GM21619 (cell line): ENCODE data around the gene NDE1.
A peak's percentile ranks its signal among the peaks of the same experiment; 100 is the strongest.
"Not testable (repeated sequence)": the region's sequence is repeated elsewhere in the genome, so short reads cannot be mapped to it uniquely, and the experiment has no call there.

Experiments
- ATAC-seq: cut with Tn5 transposase; IDR thresholded peaks from one replicate; pipeline ENCODE4 v1.9.1; 2021; ENCODE audit not compliant: unreplicated experiment

Gene NDE1, protein sequence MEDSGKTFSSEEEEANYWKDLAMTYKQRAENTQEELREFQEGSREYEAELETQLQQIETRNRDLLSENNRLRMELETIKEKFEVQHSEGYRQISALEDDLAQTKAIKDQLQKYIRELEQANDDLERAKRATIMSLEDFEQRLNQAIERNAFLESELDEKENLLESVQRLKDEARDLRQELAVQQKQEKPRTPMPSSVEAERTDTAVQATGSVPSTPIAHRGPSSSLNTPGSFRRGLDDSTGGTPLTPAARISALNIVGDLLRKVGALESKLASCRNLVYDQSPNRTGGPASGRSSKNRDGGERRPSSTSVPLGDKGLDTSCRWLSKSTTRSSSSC

DNA sequence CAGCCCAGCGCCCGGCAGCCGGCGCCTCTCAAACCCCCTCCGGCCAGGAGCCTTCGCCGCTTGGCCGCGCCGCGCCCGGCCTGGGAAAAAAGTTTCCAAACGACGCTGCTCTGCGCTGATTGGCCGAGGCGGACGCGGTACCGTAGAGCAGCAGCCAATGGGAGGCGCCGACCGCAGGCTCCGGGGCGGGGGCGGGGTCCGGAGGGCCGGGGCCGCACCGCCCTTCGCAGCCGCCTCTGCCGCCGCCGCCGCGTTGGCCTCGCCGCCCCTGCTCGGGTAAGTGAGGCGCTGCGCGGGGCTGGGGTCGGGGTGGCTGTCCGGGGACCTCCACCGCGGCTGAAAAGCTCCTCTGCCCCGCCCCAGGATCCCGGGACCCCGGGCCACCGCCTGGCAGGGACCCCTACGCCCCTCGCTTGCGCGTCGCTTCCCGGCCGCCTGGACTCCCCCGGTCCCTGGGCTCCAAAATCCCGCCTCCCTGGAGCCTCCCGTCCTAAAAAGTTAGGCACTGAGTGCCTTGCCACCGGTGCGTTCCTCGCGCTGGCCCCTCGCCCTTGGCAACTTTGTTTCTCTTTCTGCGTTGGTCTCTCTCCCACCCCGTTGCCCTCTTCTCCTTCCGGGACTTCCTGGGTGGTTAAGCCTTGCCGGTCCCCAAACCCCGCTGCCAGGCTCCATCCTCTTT, at the start of gene NDE1:
TSS of gene NDE1 (plus strand) at position 227 of the 679 bp plus-strand sequence. CDS start 14,534 bp downstream, outside the sequence.
- ATAC-seq, result peak; percentile 70

DNA sequence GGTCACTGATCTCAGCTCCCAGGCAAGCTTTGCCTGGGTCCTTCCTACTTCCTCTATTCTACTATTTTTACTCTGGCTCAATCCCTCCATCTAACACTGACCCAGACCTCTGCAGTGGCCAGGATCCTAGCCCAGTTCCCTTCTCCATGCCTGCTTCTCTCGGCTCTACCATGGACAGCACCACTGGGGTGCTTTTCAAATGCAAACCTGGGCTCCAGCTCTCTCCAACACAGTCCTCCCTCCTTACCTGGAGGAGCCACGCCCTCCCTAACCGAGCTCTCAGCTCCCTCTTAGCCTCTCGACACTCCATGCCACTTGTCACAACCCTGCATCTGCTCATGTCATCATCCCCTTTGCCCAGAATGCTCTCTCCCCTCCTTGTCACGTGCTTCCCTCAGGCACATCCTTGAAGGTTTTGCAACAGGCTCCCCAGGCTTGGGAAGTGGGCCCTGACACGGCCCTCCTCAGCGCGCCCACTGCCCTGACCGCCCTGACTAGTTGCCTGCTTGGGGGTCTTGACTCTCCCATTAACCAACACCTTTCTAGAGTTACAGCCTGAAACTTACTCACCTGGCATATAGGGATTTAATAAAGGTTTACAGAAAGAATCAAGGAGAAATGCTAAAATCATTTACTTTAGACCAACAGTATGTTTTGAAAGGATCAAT, 48.7 kb upstream of the NDE1 start:
- ATAC-seq, result no peak

DNA sequence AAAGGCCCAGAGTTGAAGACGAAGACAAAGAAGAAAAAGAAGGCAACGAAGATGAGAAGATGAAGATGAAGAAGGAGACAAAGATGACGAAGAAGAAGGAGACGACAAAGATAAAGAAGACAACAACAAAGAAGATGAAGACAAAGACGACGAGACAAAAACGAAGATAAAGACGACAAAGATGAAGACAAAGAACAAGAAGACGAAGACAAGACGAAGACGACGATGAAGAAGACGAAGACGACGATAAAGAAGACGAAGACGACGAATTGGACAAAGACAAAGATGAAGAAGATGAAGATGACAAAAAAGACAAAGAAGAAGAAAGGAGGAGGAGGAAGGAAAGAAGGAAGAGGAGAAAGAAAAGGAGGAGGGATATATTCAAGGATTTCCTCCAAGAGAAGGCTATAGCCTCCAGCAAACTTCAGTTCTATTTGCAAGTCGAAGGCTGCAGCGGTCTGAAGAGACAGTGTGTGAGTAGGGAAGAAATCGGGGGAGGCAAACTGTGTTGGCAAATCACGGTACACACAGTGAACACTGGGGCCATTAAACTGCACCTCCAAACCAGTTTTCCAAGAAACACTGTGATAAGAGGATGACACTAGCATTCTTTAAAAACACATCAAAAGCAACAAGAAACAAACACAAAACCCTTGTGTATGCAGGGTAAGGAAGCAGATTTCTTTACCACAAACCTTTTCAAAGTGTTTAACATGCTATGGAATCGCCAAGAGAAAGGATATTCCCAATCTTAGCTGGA, 47.6 kb upstream of the NDE1 start:
- no peak for ATAC-seq

DNA sequence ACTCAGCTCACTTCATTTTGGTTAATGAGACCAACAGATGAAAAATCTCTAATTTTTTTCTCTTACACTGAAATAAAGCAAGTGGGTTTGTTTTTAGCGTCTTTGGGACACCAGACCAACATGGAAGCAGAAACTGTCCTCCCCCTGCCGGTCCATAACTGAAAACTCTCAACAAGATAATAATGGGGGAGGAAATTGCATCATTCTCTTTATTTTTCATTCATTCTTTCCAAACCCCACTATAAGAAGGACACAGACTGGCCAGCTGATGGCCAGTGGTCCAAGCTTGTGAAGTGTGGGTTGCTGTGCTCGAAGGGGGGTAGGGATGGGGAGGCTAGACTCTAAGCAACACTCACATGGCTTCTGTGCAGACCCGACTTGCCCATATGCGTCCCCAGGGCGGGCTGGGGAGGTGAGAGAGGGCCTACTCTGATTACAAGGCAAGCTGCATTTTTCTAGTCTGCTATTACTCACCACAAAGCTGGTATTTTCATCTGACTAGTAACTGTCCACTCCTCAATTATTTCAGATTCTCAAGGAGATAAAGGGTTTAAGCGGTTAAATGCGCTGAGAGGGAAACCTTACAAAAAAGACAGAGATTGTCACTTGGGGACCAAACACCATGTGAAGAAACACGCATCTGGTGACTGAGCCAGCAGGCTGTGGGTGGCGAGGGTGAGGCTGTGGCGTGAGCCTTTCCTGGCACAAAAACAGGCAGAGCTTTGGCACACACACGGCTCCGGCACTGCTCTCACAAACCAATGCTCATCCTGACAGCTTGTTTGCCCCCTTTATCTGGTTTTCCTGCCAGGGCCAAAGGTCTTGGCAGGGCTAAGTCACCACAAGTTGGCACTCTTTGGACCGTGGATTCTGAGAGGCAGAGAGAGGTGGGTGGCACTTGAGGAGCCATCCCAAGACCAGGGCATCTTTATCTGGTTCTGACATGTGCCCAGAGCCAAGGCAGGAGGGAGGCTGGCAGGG, 45.3 kb upstream of the NDE1 start:
- ATAC-seq, result no peak

DNA sequence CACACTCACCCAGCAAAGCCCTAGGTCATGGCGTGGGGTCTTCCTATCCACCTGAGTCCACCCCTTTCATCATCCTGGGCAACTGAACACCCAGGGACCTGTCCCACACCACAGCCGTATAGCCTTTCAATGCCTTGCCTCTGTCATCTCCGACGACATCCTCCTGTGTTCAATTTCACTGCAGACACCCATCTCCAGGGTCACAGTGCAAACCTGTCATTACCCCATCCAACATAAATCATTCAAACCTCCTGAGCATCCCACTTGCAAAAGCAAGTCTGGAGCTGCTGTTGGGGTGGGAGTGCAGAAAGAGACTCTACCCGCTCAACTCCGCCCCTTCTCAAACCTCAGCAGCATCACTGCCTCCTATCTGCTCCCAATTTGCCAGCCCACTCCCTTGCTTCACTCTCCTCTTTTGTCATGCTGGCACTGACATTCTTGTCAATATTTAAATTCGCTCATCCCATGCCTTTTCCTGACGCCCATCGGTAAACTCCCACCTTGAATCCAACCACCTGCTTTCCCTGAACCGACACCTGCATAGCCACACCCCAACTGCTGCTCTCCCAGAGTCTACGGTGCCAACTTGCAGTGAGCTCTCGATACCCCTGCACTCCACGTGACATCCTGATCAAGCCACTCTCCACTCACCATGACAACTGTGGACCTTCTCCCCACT, 44.1 kb upstream of the NDE1 start:
- no peak for ATAC-seq

DNA sequence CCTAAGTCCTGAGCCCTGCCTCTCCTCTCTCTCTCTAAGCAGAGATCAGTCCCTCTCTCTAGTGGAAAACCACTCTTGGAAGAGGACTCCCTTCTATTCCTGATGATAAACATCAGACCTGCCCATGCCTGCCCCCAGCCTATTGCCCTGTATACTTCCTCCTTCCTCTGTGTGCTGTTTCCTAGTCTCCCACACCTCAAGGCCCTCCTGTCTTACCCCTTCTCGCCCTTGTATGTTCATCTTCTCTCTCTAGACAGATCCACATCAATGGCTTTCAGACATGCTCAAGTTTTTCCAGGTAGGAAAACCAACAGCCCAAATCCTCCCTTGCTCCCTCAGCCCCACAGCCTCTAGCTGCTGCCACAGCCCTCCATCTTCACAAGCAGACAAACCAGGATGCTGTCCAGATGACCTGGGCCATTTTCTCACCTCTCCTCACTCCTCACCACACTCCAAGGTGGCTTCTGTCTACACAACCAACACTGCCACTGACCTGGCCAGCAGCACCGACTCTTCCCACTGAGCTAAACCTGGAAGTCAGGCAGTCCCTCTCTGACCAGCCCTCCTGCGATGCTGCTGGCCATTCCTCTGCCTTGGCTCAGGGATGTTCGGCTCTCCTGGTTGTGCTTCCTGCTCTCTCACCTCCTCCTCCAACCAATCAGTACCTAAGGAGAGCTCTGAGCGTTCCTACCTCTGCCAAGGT, 43.4 kb upstream of the NDE1 start:
- no peak for ATAC-seq

DNA sequence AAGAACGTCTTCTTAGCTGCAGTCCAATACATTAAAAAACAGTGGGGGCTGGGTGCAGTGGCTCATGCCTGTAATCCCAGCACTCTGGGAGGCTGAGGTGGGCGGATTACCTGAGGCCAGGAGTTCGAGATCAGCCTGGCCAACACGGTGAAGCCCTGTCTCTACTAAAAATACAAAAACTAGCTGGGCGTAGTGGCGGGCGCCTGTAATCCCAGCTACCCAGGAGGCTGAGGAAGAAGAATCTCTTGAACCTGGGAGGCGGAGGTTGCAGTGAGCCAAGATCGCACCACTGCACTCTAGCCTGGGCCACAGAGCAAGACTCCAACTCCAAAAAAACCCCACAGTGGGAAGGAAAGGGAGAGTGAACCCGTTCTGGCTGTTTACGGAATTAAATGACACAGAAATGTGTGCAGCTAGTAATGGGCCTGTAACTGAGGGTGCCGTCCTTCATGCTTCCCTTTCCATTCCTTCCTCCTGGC, 42.8 kb upstream of the NDE1 start:
- not testable (repeated sequence) for ATAC-seq

DNA sequence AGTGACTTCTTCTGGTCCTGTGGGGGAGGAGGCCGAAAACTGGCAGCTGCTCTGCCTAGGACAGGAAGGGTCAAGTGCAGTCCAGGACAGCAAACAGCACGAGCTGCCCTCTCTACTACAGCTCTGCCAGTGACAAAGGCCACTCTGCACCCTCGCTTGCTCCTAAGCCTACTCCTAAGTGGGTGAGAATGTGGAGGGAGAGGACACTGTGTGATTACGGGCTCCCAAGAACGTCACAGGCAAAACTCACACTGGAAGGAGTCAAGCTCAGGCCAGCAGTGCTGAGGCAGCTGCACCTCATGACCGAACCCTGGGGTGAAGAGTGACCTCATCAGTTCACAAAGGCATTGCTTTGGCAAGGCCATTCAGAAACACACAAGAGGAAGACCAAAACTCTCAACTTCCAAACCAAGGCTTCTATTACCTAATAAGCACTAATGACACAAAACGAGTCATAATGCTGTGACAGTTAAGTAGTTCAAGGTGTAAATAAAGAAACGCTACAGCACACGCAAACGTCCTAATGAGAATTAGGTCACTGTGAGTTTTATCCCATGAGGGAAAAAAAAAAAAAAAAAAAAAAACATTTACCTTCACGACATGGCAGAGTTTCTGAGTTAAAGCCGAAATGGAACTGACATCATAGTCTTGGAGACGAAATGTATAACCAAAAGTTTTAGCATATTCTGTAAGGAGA, 42.2 kb upstream of the NDE1 start:
- no peak for ATAC-seq

DNA sequence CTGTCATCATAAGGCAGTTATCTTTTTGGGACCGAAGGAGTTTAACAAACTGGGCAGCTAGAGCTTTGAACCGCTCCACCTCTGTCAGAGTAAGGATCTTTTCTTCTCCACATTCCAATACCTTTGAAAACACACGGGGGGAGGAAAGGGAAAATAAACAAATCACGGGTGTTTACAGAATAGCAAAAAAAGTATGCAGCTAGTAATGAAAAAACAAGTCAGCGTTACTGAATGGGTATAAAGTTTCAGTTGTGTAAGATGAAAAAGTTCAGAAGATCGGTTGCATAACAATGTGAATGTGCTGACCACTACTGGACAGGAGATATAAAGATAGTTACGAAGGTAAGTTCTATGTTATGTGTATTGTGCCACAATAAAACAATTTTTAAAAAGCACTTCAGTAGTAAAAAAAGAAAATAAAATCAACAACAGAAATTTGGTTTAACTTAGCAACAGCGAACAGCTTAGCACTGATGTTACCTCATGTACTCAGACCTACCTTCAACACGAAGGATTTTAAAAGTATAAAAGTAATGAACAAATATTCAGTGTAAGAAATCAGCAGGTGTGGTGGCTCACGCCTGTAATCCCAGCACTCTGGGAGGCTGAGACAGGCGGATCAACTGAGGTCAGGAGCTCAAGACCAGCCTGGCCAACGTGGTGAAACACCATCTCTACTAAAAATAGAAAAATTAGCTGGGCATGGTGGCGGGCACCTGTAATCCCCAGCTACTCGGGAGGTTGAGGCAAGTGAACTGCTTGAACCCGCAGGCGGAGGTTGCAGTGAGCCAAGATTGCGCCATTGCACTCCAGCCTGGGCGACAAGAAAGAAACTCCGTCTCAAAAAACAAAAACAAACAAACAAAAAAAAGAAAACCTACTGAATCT, 41.4 kb upstream of the NDE1 start:
- ATAC-seq, result no peak

DNA sequence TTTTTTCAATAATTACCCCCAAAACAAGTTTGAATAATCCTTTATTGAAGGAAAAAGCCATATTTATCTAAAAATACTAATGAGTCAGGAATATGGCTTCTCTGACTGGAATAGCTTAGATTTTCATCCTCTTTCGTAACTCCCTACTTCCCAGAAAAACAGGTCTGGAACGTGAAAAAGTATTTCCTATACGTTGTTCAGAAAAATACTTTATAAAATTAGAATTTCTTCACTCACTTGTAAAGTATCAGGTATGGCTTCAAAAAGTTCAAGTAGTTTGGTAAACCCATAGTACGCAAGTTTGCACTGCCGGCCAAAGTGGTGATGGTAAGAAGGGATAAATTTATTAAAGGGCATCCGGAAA, 40.8 kb upstream of the NDE1 start:
- ATAC-seq, result no peak

DNA sequence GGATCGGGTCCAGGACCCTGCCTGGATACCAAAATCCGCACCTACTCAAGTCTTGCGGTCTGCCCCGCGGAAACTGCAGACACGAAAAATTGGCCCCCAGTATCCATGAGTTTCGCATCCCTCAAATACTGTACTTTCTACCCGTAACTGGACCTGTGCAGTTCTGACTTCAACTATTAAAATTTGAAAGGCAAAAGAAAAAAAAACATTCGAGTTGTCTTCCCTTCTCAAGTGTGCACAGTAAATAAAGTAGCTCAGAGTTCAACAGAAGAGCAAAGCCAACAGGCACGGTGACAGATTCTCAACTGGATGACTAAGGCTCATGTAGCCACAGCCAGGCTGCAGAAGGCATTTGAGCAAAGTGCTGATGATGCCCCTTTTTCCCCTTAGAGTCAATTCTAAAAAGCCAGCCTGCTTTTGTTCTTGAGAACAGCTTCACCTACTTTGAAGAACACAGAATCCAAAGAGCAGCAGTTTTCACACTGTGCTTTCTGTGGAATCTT, 39.6 kb upstream of the NDE1 start:
- ATAC-seq, result no peak

DNA sequence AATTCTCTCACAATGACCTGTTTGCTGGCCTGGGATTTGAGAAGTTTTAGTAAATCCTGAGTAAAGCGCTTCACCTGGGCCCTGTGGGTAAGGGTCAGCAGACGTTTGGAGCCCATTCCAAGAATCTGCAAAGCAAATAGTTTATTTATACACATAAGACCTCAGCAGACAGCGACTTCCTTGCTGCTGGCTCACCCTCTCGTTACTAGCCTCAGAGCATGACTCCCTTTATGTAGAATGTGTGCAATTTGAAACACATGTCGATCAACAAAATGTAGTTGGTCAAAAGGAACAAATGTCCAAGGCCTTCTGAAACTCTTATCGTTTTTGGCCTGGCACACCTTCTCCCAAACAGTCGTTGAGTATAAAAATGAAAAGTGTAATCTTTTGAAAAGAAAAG, 38.4 kb upstream of the NDE1 start:
- no peak for ATAC-seq

DNA sequence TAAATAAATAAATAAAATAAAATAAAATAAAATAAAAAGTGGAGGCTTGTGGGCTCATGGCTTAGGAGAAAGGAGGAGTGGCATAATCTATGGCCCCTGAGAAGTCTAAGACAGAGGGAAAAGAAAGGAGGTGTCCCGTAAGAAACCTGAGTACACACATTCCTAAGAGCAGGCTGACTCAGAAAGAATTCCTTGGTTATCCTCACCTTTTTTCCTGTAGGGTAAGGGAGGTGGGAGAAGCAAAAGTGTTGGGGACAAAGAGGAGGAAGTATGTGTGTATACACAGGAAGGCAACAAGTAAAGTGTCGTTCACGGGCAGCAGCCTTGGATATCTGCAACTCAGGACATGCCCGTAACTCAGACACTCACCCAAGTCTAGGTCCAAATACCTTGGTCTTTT, 36.4 kb upstream of the NDE1 start:
- ATAC-seq, result no peak

DNA sequence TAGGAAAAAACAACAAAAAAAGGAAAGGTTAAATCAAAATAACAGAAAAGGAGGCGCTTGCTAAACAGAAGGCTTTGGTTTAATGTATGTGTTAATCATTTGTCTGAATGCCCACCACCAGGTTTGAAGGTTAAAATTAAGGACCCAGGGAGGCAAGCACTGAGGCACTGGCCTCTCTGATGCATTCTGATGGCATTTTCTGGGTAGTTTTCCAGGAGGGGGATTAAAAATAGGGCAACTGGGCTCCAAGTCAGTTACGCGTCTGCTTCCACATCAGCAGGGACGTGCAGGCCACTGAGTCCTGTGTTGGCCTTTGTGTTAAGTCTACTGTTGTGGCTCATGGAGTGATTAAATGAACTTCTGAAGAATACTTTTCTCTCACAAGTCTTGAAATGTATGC, 34.0 kb upstream of the NDE1 start:
- ATAC-seq, result no peak

DNA sequence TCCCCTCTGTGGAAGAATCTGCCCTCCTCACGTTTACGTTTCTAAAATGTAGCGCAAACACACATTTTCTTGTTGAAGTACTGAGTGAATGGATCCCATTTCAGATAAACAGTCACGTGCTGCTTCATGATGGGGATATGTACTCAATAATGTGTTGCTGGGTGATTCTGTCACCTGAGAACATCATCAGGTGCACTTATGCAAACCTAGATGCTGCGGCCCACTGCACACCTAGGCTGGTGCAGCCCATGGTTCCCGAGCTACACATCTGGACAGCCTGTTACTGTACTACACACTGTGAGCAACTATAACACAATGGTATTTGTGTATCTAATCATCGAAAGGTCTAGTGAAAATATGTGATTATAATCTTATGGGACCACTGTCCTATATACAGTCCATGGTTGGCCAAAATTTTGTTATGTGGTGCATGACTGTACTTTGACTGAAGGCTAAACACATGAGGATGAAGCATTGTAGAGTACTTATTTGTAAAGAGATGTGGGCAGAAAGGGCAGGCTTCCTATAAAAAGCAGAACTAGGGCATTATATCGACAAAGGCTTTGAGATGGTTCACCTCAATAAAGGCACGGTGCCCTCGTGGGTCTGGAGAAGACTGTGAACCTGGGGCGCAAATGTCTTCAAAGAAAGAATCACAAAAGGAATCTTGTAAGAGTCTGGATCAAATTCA, 33.4 kb upstream of the NDE1 start:
- ATAC-seq, result no peak

DNA sequence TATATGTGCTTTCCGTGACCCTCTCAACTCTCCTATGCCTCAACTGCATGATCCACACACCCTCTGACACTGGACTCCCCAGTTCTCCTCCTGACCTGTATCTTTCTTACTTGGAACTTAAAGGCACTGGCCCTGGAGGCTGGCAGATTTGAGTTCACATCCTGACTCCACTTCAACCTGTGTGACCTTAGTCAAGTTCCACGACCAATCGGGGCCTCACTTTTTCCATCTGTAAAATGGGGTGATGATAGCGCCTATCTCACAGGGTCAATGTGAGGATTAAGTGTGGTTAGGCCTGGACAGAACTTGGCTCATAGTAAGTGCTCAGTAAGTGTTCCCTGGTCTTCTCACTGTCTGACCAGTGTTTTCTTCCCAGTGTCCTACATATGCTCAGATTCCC, 32.1 kb upstream of the NDE1 start:
- ATAC-seq, result no peak

DNA sequence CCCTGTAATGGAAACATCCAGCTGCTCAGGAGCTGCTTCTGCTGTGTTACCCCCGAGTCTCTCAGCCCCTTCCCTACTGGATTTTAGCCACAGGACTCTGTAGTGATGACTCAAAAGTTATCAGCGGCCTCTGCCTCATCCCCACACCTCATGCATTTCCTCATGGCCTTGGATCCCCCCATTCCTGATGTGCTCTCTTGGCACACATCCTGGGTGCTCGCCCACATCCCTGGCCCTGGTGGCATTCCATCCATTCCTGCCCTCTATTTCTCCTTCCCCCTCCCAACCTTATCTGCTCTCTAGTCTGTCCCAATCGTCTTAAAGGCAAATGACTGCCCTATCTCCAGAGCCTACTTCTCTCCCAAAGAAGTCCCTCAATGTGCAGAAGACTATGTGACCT, 31.7 kb upstream of the NDE1 start:
- no peak for ATAC-seq
